KMS-11 (cell line): Measurements from ENCODE around the gene ZNF618.

Experiments used
- H2AFZ ChIP-seq: fragments of 200-600 bp; sonication (generic); 2 replicates; pipeline ENCODE4 v1.6.1; 2016; ENCODE audit warnings: antibody characterized with exemption, mixed run types, low read depth
- H3K27ac ChIP-seq: fragments of 200-600 bp; sonication (generic); 2 replicates; pipeline ENCODE4 v1.6.1; 2016; ENCODE audit warnings: mild to moderate bottlenecking, mixed run types
- H3K27me3 ChIP-seq: fragments of 200-600 bp; sonication (generic); 2 replicates; pipeline ENCODE4 v1.6.1; 2017; ENCODE audit warnings: mild to moderate bottlenecking, low read depth, mixed run types, moderate library complexity; ENCODE audit not compliant: insufficient read depth
- H3K36me3 ChIP-seq: fragments of 200-600 bp; sonication (generic); 2 replicates; pipeline ENCODE4 v1.6.1; 2017; ENCODE audit warnings: mild to moderate bottlenecking, mixed run types; ENCODE audit not compliant: insufficient read depth
- H3K4me1 ChIP-seq: fragments of 200-600 bp; sonication (generic); 2 replicates; pipeline ENCODE4 v1.6.1; 2016; ENCODE audit warnings: mild to moderate bottlenecking, low read depth, mixed run types; ENCODE audit not compliant: poor library complexity, severe bottlenecking
- H3K4me2 ChIP-seq: fragments of 200-600 bp; sonication (generic); 2 replicates; pipeline ENCODE4 v1.7.0; 2016; ENCODE audit warnings: mild to moderate bottlenecking, mixed run types
- H3K4me3 ChIP-seq: fragments of 200-600 bp; sonication (generic); IDR thresholded peaks from 2 replicates; pipeline ENCODE4 v1.6.1; 2017; ENCODE audit warnings: low read depth, low read length, mixed read lengths; ENCODE audit not compliant: insufficient read depth
- H3K79me2 ChIP-seq: fragments of 200-600 bp; sonication (generic); 2 replicates; pipeline ENCODE4 v1.6.1; 2016; ENCODE audit warnings: low read depth, mixed run types; ENCODE audit not compliant: insufficient read depth
- H3K9ac ChIP-seq: fragments of 200-600 bp; sonication (generic); 2 replicates; pipeline ENCODE4 v1.6.1; 2016; ENCODE audit warnings: mild to moderate bottlenecking, mixed run types
- H4K20me1 ChIP-seq: fragments of 200-600 bp; sonication (generic); 2 replicates; pipeline ENCODE4 v1.6.1; 2016; ENCODE audit warnings: mild to moderate bottlenecking, mixed run types; ENCODE audit not compliant: insufficient read depth
- TF ChIP-seq, protein P1 (sequence below): fragments of 200-600 bp; sonication (generic); conservative IDR thresholded peaks from 2 replicates; pipeline ENCODE4 v1.6.1; 2017; ENCODE audit warnings: low read depth, mild to moderate bottlenecking, antibody characterized with exemption, low read length, moderate library complexity, mixed read lengths

The ZNF618 gene

DNA sequence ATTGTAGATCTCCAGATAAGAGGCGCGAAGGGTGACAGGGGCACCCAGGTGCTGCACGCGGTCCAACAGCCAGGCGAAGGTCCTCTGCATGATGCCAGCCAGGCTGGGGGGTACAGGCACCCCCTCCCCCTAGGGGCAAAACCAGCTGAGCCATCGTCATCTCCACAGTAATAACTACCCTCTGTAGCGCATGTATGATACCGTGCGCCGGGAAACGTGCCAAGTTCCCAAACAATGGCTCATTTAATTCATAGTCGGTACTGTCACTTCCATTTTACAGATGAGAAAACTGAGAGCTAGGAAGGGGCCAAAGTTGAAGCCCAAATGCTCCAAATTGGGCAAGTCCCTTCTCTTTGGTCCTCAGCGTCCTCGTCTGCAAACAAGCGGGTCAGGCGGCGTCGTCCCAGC is 221.5 kb downstream of the ZNF618 start:
- Histone ChIP-seq H3K27me3 (no peaks in the 10 kb centered on the region), H3K27ac (no peak overlapping the region), H3K4me3 (no peak overlapping the region), H3K4me1 (no peaks in the 10 kb centered on the region), H3K79me2 (no peaks in the 10 kb centered on the region), H4K20me1 (no peaks in the 10 kb centered on the region), H3K36me3 (no peaks in the 10 kb centered on the region), H3K4me2 (peak overlapping the region; percentile 39; the same call in 1 of the 2 replicates), H2AFZ (peak overlapping the region; percentile 69), H3K9ac (no peak overlapping the region)
- TF ChIP-seq, protein P1, sequence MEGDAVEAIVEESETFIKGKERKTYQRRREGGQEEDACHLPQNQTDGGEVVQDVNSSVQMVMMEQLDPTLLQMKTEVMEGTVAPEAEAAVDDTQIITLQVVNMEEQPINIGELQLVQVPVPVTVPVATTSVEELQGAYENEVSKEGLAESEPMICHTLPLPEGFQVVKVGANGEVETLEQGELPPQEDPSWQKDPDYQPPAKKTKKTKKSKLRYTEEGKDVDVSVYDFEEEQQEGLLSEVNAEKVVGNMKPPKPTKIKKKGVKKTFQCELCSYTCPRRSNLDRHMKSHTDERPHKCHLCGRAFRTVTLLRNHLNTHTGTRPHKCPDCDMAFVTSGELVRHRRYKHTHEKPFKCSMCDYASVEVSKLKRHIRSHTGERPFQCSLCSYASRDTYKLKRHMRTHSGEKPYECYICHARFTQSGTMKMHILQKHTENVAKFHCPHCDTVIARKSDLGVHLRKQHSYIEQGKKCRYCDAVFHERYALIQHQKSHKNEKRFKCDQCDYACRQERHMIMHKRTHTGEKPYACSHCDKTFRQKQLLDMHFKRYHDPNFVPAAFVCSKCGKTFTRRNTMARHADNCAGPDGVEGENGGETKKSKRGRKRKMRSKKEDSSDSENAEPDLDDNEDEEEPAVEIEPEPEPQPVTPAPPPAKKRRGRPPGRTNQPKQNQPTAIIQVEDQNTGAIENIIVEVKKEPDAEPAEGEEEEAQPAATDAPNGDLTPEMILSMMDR, result no peak

DNA sequence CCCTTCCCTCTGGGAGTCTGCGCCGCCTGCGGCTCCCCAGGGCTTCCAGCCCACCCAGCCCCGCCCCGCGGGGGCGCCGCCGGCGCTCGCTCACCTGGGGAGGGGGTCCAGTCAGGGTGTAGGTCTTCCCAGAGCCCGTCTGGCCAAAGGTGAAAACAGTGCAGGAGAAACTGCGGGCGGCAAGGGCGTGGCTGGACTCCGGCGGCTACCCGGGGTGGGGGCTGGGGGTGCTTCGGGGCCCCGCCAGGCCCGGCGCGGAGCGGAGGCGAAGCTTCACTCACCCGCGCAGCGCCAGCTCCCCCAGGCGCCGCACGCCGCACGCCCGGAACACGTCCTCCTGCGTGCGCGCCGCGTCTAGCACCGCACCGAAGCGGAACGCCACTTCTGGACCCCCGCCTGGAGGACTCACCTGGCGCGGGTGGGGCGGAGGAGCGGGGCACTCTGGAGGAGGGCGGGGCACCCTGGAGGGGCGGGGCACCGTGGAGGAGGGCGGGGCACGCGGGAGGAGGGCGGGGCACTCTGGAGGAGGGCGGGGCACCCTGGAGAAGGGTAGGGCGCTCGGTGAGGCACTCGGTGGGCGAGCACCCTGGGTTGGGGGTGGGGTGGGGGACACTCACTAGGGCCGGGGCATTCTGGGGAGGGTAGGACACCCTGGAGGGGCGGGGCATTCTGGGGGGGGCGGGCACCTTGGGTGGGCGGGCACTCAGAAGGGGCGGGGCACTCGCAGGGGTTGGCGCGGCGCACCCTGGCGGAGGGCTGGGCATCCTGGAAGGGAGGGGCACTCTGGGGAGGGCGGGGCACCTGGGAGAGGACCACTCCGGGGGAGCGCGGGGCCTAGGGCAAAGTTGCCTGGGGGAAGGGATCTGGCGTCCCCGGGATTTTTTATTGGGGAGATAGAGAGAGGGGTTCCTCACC is 222.2 kb downstream of the ZNF618 start:
- H3K4me1 ChIP-seq, result no peaks in the 10 kb centered on the region
- no peaks in the 10 kb centered on the region for H4K20me1 ChIP-seq
- TF ChIP-seq, protein P1, result no peak
- H3K4me3 ChIP-seq, result no peak overlapping the region
- no peaks in the 10 kb centered on the region for H3K27me3 ChIP-seq
- no peaks in the 10 kb centered on the region for H3K79me2 ChIP-seq
- no peak overlapping the region for H3K9ac ChIP-seq
- no peak overlapping the region for H3K27ac ChIP-seq
- H3K4me2 ChIP-seq, result peak overlapping the region; percentile 39; the same call in 1 of the 2 replicates
- H2AFZ ChIP-seq, result peak overlapping the region; percentile 69
- H3K36me3 ChIP-seq, result no peaks in the 10 kb centered on the region

DNA sequence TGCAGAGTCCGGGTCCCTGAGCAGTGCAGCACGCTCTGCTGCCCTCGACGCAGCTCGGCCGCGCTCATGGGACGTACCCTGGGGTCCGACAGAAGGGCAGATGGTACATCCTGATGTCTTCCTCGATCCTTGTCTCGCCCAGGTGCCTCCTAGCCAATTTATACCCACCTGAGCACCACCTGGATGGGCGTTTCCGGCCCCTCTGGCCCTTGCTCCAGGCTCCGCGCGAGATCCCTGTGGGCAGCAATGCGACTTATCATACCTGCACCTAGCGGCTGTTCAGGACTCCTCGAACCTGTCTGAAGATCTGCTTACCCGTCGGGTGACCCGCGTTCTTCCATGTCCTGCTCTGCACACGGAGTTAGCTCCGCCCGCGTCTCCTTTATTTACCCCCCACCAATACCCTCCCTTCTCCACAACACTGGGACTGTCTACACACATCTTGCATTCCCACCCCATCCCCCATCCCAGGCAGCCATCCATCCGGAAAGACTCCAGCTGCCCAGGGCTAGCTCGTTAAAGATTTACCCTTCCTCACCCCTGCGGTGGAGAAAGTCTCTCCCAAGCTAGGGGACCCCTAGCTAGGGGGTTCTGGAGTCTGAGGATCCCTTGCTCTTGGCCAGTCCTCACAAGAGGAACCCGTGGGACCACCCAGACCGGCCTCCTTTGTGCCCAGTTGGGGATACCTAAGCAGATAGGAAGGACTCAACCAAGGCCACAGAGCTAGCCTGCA is 223.0 kb downstream of the ZNF618 start, which contains the start of gene KIF12:
TSS of gene KIF12 (minus strand) at position 357 of the 733 bp plus-strand sequence. CDS start at position 341, 16 bp downstream.
- H3K79me2 ChIP-seq, result no peaks in the 10 kb centered on the region
- TF ChIP-seq, protein P1, result no peak
- H3K27ac ChIP-seq, result no peak within 1 kb of the TSS
- H3K9ac ChIP-seq, result no peak within 1 kb of the TSS
- peak within 1 kb of the TSS; percentile 39; the same call in 1 of the 2 replicates for H3K4me2 ChIP-seq
- no peaks in the 10 kb centered on the region for H4K20me1 ChIP-seq
- H3K4me1 ChIP-seq, result no peaks in the 10 kb centered on the region
- no peaks in the 10 kb centered on the region for H3K27me3 ChIP-seq
- H2AFZ ChIP-seq, result peak within 1 kb of the TSS; percentile 69
- no peaks in the 10 kb centered on the region for H3K36me3 ChIP-seq
- H3K4me3 ChIP-seq, result no peak within 1 kb of the TSS

DNA sequence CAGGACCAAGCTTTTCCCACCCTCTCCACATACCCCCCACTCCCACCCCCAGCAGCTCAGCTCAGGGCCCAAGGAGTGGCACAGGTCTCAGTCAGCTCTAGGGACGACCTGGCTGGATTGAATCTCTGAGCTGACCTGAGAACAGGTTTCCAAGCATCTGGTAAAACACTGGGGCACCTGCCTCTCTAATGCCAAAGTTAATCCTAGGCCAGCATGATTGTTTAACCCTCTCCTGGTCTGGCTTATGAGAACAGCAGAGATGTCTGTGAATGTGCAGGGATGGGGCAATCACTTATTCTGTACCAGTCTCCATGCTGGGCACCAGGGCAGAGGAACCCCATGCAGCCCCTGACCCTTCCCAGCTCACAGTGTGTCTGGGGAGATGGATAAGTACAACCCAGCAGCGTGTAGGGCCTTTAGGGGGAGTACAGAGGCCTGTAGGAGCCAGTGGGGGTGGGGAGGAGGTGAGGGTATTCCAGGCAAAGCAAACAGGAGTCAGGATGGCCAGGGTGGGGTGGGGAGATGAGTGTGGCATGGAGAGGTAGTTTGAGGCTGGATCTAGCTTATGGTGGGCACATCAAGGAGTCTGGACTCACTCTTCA is 223.7 kb downstream of the ZNF618 start:
- H4K20me1 ChIP-seq, result no peaks in the 10 kb centered on the region
- no peaks in the 10 kb centered on the region for H3K4me1 ChIP-seq
- H3K27me3 ChIP-seq, result no peaks in the 10 kb centered on the region
- no peaks in the 10 kb centered on the region for H3K36me3 ChIP-seq
- no peak overlapping the region for H3K9ac ChIP-seq
- H2AFZ ChIP-seq, result no peak overlapping the region
- H3K27ac ChIP-seq, result no peak overlapping the region
- H3K79me2 ChIP-seq, result no peaks in the 10 kb centered on the region
- H3K4me2 ChIP-seq, result no peak overlapping the region
- TF ChIP-seq, protein P1, result no peak
- H3K4me3 ChIP-seq, result no peak overlapping the region
